Hematopoietic multipotent progenitor cell (in vitro differentiated cells): Measurements from ENCODE around the gene RAD51C. TPM values are rescaled to one million over a fixed set of nuclear protein-coding genes. Genes with fewer than 3 reads are reported as not detected.
"Not testable (repeated sequence)": the region's sequence is repeated elsewhere in the genome, so short reads cannot be mapped to it uniquely, and the experiment has no call there.

Source experiments
- DNase-seq, 3 donors: peaks; one replicate each; pipeline ENCODE4 v3.0.0-alpha.2; 2011 to 2015; ENCODE audit warnings: low read depth in 2 of 3, low spot score in 2 of 3
- total RNA-seq: library from RNA; depleted of rRNA; stranded (reverse); fragments of >200 nt; gene quantifications from one replicate; pipeline ENCODE4 v1.2.3, GENCODE V29; 2012

Gene RAD51C
- total RNA-seq, 1 donor: 10.8 TPM

DNA sequence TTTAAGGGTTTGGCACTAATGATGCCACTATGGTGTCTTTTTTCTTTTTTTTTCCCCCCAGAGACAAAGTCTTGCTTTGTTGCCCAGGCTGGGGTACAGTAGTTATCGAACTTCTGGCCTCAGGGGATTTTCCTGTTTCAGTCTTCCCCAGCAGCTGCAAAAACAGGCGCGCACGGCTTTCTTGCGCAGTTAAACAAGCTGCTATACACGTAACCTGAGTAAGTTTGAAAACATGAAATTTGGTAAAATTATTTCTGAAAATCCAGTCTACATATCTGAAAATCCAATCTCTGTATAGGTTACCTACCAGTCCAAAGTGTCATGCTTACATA is 12.4 kb upstream of the RAD51C start:
- no peak for DNase-seq

DNA sequence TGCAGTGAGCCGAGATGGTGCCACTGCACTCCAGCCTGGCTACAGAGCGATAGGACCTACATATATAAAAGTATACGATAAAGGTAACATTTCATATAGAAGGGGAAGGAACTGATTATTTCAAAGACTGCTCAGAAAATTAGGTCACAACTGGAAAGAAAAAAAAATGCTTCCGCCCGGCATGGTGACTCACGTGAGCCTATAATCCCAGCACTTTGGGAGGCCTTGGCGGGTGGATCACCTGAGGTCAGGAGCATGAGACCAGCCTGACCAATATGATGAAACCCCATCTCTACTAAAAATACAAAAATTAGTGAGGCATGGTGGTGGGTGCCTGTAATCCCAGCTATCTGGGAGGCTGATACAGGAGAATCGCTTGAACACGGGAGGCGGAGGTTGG is 8.4 kb upstream of the RAD51C start:
- no peak for DNase-seq

DNA sequence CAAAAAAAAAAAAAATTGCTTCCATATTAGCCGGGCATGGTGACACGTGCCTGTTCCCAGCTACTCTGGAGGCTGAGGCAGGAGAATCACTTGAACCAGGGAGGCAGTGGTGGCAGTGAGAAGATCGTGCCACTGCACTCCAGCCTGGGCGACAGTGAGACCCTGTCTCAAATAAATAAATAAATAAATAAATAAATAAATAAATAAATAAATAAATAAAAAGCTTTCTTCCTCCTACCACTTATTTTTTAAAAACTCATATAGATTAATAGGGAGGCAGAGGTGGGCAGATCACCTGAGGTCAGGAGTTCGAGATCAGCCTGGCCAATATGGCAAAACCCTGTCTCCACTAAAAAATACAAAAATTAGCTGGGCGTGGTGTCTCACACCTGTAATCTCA is 7.9 kb upstream of the RAD51C start:
- DNase-seq: not testable (repeated sequence)

DNA sequence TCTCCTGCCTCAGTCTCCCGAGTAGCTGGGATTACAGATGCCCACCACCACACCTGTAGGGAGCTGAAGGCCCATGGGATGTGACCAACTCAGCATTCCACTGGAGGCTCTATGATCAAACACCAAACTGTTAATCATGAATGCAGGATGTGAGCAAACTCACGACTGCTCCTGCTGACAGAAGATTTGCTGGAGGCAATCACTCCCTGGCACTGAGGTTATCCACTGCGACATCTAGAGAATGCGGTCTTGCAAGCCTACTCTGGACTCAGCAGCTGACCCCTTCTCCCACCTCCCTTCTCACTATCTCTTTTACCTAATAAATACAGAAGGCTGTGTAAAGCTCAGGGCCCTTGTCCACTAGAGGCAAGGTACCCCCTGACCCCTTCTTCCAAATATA is 5.4 kb upstream of the RAD51C start:
- no peak for DNase-seq

DNA sequence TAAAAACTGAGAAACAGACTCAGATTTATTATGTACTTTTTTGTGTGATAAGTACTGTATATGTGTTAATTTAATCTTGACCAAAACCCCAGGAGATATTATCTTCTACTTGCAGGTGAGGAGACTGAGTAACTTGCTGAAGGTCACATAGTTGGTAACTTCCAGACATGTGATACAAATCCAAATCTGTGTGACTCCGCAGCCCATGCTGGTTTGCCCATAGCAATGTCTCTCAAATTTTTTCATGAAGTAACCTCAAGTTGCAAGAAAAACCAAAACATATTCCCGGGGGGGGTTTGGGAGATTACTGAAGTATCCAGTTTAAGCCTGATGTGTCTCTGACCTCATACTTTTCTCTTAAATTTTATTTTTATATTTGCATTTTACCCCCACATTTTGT is 3.9 kb upstream of the RAD51C start:
- DNase-seq: no peak

DNA sequence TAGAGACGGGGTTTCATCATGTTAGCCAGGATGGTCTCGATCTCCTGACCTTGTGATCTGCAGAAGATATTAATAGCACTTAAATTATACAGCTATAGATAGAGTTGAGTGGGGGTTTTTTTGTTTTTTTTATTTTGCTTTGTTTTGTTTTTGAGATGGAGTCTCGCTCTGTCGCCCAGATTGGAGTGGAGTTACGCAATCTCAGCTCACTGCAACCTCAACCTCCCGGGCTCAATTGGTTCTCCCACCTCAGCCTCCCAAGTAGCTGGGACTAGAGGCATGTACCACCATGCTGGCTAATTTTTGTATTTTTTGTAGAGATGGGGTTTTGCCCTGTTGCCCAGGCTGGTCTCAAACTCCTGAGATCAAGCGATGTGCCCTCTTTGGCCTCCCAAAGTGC is 2.4 kb upstream of the RAD51C start:
- DNase-seq: not testable (repeated sequence)

DNA sequence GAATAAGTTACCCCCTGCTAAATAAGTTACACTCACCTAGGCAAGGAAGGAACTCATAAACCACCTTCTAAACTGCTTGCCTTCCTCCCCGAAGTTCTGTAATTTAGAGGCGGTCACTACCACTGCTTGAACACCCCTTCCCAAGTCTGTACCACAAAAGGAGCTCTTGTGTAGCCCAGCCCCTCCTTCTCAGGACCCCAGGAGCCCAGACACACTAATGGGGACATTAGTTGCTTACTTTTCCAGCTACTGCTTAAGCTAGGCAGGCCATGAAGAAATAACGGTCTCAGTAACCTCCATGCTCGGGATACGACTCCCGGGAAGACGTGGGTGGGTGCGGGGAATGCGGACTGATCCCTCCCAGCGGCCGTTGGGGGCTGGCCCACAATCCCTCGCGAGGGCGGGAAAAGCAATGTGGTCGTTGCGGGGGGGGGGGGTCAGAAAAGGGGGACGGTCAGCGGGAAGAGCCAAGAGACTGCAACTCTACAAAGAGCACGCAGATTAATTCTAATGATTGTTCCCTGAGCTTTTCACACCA is 632 bp upstream of the RAD51C start, which contains the start of gene TEX14:
TEX14 (minus strand) TSS at position 345 of the 538 bp plus-strand sequence. CDS start 40,044 bp downstream, outside the sequence.
- no peak for DNase-seq

DNA sequence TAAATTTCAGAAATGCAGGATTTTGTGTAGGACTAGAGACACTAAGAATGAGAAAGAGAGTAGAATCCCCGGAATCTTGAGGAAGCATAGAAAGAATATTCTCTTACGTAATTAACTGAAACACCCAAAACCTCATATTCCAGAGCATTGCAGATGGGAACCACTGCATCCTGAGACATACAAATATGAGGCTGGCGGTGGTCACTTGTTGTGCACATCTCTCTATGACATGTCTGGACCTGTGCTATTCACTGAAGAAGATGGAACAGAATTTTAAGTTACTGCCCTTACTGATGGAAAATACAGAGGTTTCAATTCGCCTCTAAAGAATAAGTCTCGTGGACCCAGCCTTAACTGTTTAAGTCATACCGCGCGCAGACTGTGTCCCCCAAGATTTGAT is 806 bp downstream of the RAD51C start:
- DNase-seq: no peak

DNA sequence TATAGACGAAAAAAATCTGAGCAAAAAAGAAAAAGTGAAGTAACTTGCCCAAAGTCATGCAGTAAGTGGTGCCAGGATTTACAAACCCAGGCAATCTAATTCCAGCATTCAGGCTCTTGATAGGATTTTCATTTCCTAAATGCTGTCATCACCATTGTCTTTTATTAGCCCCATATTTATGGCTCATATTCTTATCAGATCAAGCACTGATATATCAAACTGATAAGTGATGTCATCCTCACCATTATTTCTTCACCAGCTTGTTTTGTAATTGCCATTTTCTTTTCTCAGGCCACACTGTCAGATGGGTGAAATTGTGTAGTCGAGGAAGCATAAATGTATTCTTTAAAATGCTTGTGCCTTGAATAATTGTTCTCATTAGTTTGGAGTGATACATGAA is 1.3 kb downstream of the RAD51C start:
- no peak for DNase-seq

DNA sequence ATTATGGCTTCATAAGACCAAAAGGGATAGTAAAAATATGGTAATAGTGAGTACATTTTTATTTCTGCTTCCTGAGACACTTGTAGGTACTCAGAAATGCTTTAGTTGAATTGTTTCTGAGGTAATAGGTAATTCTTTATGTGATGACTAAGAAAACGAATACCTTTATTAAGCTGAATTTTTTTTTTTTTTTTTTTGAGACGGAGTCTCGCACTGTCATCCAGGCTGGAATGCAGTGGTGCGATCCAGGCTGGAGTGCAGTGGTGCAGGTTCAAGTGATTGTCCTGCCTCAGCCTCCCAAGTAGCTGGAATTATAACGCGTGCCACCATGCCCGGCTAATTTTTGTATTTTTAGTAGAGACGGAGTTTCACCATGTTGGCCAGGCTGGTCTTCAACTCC is 1.9 kb downstream of the RAD51C start:
- DNase-seq: no peak

DNA sequence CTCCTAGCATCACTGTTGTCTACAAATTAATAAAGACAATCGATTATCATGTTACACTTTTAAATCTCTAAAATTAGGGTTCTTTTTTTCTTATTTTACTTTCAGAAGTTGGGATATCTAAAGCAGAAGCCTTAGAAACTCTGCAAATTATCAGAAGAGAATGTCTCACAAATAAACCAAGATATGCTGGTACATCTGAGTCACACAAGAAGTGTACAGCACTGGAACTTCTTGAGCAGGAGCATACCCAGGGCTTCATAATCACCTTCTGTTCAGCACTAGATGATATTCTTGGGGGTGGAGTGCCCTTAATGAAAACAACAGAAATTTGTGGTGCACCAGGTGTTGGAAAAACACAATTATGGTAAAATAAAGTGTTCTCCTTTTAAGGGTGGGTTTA is 2.4 kb downstream of the RAD51C start:
- no peak for DNase-seq

DNA sequence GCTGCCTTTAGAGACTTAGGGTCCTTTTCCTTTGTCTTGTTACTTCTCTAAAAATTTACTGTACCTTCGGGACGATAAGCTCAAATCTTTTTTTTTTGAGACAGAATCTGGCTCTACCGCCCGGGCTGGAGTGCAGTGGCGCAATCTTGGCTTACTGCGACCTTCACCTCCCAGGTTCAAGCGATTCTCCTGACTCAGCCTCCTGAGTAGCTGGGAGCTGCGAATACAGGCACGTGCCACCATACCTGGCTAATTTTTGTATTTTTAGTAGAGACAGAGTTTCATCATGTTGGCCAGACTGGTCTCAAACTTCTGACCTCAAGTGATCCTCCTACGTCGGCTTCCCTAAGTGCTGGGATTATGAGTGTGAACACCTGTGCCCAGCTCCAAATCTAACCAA is 7.4 kb downstream of the RAD51C start:
- DNase-seq: no peak

DNA sequence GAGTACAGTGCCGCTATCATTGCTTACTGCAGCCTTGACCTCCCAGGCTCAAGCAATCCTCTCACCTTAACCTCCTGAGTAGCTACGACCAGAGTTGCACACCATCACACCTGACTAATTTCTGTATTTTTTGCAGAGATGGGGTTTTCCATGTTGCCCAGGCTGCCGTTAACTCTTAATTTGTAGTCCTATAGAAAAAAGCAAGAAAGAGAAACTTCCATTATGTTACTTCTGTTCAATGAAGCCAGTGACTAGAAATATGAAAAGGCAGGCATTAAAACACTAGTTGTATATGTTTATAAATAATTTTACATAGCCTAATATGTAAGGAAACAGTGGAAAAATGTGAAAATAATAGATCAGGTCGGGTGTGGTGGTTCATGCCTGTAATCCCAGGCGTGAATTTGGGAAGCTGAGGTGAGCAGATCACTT is 9.7 kb downstream of the RAD51C start:
- no peak for DNase-seq

DNA sequence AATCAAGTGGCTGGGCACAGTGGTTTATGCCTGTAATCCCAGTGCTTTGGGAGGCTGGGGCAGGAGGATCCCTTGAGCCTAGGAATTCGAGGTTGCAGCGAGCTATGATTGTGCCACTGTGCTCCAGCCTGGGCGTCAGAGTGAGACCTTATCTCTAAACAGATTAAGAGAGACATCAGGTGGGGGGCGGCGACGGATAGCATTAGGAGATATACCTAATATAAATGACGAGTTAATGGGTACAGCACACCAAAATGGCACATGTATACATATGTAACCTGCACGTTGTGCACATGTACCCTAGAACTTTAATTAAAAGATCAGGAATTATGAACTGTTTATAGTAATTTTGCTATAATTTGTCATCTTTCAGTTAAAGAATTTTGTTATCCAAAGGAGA is 10.3 kb downstream of the RAD51C start:
- DNase-seq: no peak

DNA sequence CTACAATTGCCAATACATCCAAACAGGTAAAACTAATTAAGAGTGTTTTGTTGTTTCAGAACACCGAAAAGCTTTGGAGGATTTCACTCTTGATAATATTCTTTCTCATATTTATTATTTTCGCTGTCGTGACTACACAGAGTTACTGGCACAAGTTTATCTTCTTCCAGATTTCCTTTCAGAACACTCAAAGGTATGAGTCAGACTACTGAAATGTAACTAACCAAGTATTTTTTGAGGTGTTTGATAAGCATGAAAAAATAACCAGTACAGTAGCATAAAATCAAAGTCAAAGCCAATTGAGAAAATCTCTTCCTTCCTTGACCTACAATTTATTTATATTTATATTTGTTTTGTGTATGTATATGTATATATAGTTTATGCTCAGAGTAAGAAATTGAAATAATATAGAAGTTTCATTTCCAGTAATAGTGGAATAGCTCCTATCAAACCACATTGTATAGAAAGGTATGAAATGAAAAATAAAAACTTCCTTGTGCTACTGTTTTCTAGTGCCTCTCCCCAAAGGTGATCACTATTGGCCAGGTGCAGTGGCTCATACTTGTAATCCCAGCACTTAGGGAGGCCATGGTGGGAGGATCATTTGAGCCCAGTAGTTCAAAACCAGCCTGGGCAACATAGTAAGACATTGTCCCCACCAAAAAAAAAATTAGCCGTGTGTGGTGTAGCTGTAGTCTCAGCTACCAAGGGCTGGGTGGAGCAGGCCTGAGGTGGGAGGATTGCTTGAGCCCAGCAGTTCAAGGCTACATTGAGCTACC is 10.9 kb downstream of the RAD51C start:
- peak in 1 of 3 donors; percentile 7 for DNase-seq

DNA sequence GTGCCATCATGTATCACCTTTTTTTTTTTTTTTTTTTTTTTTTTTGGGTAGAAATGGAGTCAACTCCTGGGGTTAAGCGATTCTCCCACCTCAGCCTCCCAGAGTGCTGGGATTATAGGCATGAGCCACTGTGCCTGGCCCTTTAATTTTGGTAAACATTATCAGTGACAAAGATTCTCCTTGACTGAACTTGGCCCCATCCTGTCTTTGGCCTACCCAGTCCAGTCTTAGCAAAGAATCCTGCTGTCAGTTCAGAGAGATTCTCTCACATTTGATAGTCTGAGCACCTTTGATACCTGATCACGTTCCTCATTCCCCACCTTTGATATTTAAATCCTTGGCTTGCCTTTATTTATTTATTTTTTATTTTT is 11.5 kb downstream of the RAD51C start:
- DNase-seq: no peak

DNA sequence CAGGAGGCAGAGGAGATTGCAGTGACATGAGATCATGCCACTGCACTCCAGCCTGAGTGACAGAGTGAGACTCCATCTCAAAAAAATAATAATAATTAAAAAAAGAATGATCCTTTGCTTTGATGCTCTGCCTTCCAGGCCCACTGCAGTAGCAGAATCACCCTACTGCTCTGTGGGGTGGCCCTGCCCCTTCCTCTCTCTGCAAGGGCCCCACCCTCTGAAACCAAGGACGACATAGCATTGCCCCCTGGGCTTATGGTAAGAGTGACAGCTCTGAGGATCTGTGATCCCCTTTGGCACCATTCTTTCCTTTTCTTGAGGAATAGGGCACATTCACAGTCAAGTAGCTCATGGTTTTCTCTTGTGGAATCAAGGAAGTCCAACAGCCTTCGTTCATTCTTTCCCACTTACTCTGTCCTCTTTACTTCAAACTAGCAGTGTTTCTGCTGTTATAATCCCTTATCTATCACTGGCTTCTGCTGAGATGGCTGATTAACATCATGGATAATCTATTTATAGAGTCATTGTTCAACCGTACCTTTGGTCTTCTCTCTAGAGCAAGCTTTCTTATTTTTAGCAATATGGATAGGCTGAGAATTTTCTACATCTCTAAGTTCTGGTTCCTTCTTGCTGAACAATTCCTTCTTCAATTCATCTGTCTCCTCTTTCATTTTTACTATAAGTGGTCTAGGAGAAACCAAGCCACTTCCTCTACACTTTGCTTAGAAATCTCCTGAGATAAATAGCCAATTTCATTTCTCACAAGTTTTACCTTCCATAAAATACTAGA is 14.1 kb downstream of the RAD51C start:
- DNase-seq: no peak

DNA sequence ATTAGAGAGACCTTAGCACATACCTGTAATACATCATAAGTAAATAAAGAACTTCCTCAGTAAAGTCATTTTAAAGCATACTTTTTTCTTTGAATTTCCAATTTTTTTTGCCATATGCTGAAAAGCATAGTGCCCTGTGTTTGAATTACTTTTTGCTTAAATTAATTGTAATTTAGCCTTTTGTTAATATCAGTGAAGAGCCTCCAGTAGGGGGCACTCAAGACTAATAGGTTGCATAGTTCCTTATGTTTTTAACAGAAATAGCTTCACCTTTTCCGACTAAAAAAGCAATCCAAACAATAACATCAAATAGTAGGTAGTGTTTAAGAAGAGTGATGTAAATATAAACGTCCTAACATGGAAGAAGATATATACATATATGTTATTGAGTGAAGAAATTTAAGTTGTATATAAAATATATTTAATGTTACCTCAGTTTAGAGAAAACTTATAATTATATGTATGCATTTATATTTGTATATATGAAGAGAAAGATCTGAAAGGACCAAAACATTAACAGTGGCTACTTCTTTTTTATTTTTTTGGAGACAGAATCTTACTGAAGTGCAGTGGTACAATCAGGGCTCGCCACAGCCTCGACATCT is 18.6 kb downstream of the RAD51C start:
- peak; percentile 22 to 78 (median 46) for DNase-seq

DNA sequence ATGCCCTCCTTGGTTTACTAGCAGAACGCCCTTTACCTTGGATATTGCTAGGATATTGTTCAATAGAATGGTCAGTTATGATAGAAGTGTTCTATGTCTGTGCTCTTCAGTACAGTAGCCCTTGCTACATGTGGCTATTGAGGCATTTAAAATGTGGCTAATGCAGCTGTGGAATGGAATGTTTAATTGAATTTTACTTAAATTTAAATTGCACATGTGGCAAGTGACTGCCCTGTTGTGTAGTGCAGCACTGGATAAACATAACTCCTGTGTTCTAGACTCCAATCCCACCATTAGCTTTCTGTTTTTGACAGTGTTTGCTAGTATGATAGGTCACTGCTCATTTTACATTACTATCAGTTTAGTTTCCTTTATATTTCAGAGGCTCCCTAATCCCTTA is 29.9 kb downstream of the RAD51C start:
- DNase-seq: no peak

DNA sequence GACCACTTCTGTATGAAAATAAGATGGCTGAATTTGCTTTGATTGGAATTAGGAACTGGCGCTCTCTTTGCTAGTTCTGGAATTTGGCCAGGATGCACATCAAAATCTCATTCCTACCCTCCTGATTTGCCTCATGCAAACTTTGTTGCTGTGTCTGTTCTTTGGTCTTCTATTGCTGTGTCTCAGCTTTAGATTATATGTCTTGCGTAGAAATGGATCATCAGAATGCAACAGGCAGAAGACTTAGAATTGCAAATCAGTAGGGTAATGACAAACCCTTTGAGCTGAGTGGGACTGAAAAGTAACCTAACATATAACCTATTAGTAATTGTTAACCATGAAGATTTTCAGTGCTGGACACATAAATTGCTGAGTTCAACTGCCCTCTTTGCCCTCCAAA is 30.3 kb downstream of the RAD51C start:
- no peak for DNase-seq

DNA sequence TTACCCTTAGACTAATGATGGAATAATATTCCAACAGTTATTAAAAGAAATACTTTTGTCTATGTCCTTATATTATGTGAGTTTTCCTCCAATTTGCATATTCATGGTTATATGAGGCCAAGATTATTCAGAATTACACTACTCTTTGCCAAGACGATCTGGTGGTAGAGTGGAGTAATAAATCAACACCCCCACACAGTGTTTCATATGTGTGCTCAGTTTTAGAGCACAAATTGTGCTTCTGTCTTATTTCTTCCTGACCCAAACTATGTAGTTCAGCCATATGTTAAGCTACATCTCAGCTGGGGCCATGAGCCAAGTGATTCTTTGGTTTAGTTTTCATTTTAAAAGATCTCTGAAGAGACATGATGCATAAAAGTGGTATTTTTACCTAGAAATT is 36.4 kb downstream of the RAD51C start:
- DNase-seq: no peak

DNA sequence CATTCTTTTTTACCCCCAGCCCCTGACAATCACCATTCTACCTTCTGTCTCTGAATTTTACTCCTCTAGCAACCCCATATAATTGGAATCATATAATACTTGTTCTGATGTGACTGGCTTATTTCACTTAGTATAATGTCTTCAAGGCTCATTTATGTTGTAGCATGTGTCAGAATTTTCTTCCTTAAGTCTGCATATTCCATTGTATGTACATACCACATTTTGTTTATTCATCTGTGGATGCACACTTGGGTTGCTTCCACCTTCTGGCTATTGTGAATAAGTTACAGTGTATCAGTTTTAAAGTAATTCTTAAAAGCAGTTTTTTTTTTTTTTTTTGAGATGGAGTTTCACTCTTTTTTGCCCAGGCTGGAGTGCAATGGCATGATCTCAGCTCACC is 38.5 kb downstream of the RAD51C start:
- no peak for DNase-seq
